Esophagus squamous epithelium (tissue), 5 donors: ENCODE results near the gene DHRS1. TPM values are rescaled to one million over a fixed set of nuclear protein-coding genes. Genes with fewer than 3 reads are reported as not detected.

Experiments used
- DNase-seq: peaks from one replicate; lab custom pipeline; 2025; lab: John Stamatoyannopoulos, UW
- H3K27ac ChIP-seq, 4 donors: fragments of 200-600 bp; sonication (generic); one replicate each; pipeline ENCODE4 v1.5.1; 2016 to 2019; ENCODE audit warnings: mild to moderate bottlenecking in 1 of 4
- H3K27me3 ChIP-seq, 4 donors: fragments of 200-600 bp; sonication (generic); 1 replicate in 3 of 4; 2 replicates in 1 of 4; pipeline versions ENCODE4 v1.5.1 to v1.6.0; 2017 to 2021; ENCODE audit warnings: antibody characterized with exemption in 1 of 4
- H3K36me3 ChIP-seq, 3 donors: fragments of 200-600 bp; sonication (generic); one replicate each; pipeline ENCODE4 v1.5.1; 2016 to 2019
- H3K4me1 ChIP-seq, 3 donors: fragments of 200-600 bp; sonication (generic); one replicate each; pipeline ENCODE4 v1.5.1; 2017 to 2019
- H3K4me3 ChIP-seq, 4 donors: fragments of 200-600 bp; sonication (generic); 1 replicate in 3 of 4; 2 replicates in 1 of 4; pipeline ENCODE4 v1.5.1; 2016 to 2019; ENCODE audit warnings: mild to moderate bottlenecking in 2 of 4, moderate library complexity in 1 of 4
- H3K9me3 ChIP-seq, 3 donors: fragments of 200-600 bp; sonication (generic); one replicate each; pipeline ENCODE4 v1.5.1; 2016 to 2019
- CTCF ChIP-seq, 6 experiments: fragments of 450-650 bp in 4 of 6; fragments of 200-600 bp in 2 of 6; sonication (generic) in 2 of 6; IDR thresholded peaks; one replicate each; pipeline ENCODE4 v1.5.1; 2016 to 2019; ENCODE audit warnings: antibody characterized with exemption in 6 of 6, mild to moderate bottlenecking in 4 of 6, moderate library complexity in 4 of 6
- POLR2A ChIP-seq, 4 donors: fragments of 450-650 bp; IDR thresholded peaks; one replicate each; pipeline ENCODE4 v1.6.1; 2017; ENCODE audit warnings: antibody characterized with exemption in 4 of 4, mild to moderate bottlenecking in 4 of 4, moderate library complexity in 3 of 4
- WGBS, 2 donors: methylation state at CpG; one replicate each; pipeline ENCODE4 v1.1.5; 2018; 5-methylcytosine and 5-hydroxymethylcytosine counted together
- intact Hi-C: fragments of 100-400 bp; cut with DNase I; formaldehyde crosslinking; loops from one replicate; pipeline ENCODE4 v1.15.0; 2022
- total RNA-seq, 4 donors: library from RNA; depleted of rRNA; stranded (reverse); fragments of >200 nt; gene quantifications; one replicate each; pipeline ENCODE4 v1.1.0, GENCODE V29; 2016
- donor health status: DM: yes; HTN: yes; CAD: no.

Gene DHRS1
- total RNA-seq, 4 donors from 2014 or later, result 81.6 to 164 (median 101) TPM

- no peak for DNase-seq
- intact Hi-C loops, result no loop called here
- peaks cover 10 to 64% (median 12%) of the 10 kb centered on the region in 3 donors for H3K36me3 ChIP-seq
These were observed 3.0 kb downstream of the DHRS1 start for GRCh38 chr14:24296341-24297157.

GRCh38 chr14:24293525-24293924, 6.1 kb downstream of the DHRS1 start:
- Histone ChIP-seq H3K4me3 (no peak overlapping the region), H3K27me3 (no peaks in the 10 kb centered on the region), H3K27ac (no peak overlapping the region), H3K9me3 (no peaks in the 10 kb centered on the region), H3K36me3 (peaks cover 24 to 85% (median 27%) of the 10 kb centered on the region in 3 donors), H3K4me1 (peaks cover 3 to 25% (median 10%) of the 10 kb centered on the region in 3 donors)
- intact Hi-C loops, result no loop called here
- TF ChIP-seq CTCF (IDR thresholded peaks at IDR 0.05) (no peak), POLR2A (IDR thresholded peaks at IDR 0.05) (no peak)
- no peak for DNase-seq
- WGBS, 2 donors, result 87 to 98% methylated on average over 2 of the region's 2 CpGs

More at GRCh38 chr14:24296341-24297157, 3.0 kb downstream of the DHRS1 start:
- Histone ChIP-seq H3K4me1 (peaks cover 20 to 52% (median 25%) of the 10 kb centered on the region in 3 donors), H3K4me3 (peak overlapping the region in 1 of 4 donors; percentile 2), H3K27me3 (no peaks in the 10 kb centered on the region), H3K9me3 (no peaks in the 10 kb centered on the region), H3K27ac (peak overlapping the region; percentile 55 to 97 (median 78))
- WGBS, 2 donors, result 49 to 58% methylated on average over 12 of the region's 12 CpGs
- peak; percentile 67 to 87 (median 70) for TF ChIP-seq CTCF (IDR thresholded peaks at IDR 0.05)
- TF ChIP-seq POLR2A (IDR thresholded peaks at IDR 0.05), result no peak

GRCh38 chr14:24292118-24292807, 7.3 kb downstream of the DHRS1 start:
- Histone ChIP-seq H3K27ac (no peak overlapping the region), H3K36me3 (peaks cover 24 to 87% (median 27%) of the 10 kb centered on the region in 3 donors), H3K27me3 (no peaks in the 10 kb centered on the region), H3K9me3 (no peaks in the 10 kb centered on the region), H3K4me1 (peaks cover 0 to 15% (median 8%) of the 10 kb centered on the region in 3 donors), H3K4me3 (no peak overlapping the region)
- intact Hi-C loops, result no loop called here
- no peak for TF ChIP-seq CTCF (IDR thresholded peaks at IDR 0.05)
- TF ChIP-seq POLR2A (IDR thresholded peaks at IDR 0.05), result no peak
- no peak for DNase-seq
- WGBS, 2 donors, result 90 to 92% methylated on average over 5 to 8 of the region's 11 CpGs

- Histone ChIP-seq H3K4me1 (peaks cover 0 to 15% (median under 1%) of the 10 kb centered on the region in 3 donors), H3K4me3 (no peak overlapping the region), H3K9me3 (no peaks in the 10 kb centered on the region), H3K27me3 (no peaks in the 10 kb centered on the region), H3K27ac (no peak overlapping the region), H3K36me3 (peaks cover 22 to 83% (median 24%) of the 10 kb centered on the region in 3 donors)
- no peak for DNase-seq
- no peak for TF ChIP-seq CTCF (IDR thresholded peaks at IDR 0.05)
- no peak for TF ChIP-seq POLR2A (IDR thresholded peaks at IDR 0.05)
- 85% methylated on average over 3 of the region's 3 CpGs; no CpG with 5 or more reads in 1 of the 2 donors for WGBS, 2 donors
- intact Hi-C loops, result no loop called here
These were observed 8.0 kb downstream of the DHRS1 start for GRCh38 chr14:24291446-24292117.
